NCI-H2029 treated with DMSO at 0.1 percent for 48 hours (cell line): ENCODE results near the gene EDAR.

ENCODE experiments used
- DNase-seq: peaks from one replicate; lab custom pipeline; 2025; lab: John Stamatoyannopoulos, UW

Gene EDAR

DNA sequence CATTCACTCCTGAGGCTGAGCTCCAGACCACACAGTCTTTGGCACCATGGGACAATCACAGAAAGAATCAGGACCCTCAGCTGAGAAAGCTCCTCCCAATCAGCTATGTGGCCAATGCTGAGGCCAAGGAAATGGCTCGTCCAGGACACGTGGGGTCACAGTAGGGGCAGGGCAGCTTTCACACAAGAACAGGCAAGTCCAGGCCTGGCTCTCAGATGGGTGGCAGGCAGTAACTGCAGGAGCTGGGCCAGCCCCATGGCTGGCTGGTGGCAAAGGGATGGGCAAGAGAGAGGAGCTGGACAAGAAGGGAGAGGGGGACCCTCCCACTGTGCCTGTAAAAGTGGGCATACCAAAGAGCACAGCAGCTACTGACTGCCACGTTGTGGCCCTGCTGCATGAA lies 12.2 kb upstream of the EDAR start:
- no peak for DNase-seq

DNA sequence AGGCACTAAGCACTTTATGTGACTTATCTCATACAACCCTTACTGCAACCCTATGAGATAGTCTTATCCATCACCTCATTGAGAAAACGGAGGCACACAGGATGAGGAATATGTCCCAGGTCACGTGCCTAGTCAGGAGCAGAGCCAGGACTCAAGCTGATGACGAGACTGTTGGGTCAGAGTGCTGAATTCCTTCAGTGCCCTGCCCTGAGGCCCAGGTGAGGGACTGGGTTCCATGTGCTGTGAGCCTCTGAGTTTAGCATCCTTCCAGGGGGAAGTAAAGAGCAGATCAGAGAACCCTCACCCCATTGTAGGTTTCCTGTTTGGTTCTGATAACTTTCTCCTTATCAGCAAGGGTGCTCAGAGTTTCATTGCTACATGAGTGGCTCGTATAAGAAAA lies 11.7 kb upstream of the EDAR start:
- DNase-seq = no peak

- no peak for DNase-seq
These were observed 9.9 kb upstream of the EDAR start for GRCh38 chr2:108998911-108999310.

DNA sequence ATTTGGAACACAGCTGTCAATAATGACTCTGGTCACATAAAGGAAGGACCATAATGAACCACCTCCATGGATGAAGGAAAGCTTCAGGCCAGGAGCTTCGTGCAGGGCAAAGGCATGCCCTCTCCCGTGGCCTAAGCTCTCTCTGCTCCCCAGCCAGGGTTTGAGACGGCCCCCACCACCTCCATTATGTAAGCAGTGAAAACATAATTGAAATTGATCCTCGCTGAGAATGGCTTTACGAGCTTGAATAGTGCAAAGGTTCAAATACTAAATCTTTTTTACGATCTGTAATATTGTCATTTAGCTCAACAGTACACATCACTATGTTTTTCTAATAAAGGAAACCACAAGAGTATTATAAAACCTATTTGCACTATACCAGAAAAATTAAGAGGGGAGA lies 5.2 kb upstream of the EDAR start:
- no peak for DNase-seq

DNA sequence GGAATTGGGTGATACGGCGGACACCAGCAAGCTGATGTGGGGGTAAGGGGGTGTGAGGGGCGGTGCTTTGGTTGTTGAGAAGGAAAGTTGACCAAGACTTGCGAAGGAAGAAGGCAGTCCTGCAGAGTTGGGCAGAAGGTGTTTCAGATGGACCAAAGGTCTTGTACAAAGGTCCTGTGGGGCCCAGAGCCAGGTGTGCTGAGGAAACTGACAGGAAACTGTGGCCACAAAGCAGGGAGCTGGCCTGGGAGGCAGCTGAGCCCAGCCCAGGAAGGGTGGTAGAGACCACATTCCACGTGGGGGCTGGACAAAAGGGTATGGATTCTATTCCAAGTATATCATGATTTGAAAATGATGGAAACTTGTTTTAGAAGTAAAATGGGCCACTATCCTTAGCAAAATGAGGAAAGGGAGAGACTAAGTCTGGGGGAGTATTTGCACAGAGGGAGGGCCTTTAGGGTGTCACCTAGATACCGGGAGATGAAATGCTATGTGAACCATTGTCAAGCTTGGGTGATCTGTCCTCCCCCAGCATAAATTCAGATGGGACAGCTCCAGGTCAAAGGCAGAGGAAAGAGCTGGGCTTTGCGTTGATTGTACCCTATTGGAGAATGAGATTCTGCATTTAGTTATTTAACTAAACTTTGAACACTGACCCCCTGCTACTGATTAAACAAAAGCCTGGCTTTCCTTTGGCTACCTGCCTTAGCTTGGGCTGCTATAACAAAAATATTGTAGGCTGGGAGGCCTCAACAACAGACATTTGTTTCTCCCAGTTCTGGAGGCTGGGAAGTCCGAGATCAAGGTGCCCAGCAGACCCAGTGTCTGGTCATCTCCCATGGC lies 4.3 kb upstream of the EDAR start:
- no peak for DNase-seq

GRCh38 chr2:108988076-108988795 lies 784 bp downstream of the EDAR start:
- no peak for DNase-seq

- DNase-seq = no peak
These were observed 2.0 kb downstream of the EDAR start for GRCh38 chr2:108986916-108987510.

GRCh38 chr2:108983610-108984009 lies 5.4 kb downstream of the EDAR start:
- DNase-seq = no peak

DNA sequence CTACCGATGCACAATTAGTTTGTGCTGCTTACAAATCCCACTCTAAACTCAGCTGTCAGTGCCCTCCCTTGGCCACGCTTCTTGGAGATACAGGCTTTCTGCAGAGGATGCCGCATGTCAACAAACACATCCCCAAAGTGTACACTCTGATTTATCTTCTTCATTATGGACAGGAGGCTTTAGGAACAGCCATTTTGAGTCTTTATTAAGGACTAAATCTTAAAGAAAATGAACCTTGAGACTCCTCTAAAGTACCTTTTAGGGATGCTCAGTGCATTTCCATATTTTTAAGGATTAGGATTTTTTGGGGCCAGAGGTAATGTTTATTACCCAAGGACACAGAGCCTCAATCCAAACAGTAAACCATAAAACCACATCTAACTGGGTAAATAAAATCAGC lies 6.0 kb downstream of the EDAR start:
- DNase-seq = no peak

DNA sequence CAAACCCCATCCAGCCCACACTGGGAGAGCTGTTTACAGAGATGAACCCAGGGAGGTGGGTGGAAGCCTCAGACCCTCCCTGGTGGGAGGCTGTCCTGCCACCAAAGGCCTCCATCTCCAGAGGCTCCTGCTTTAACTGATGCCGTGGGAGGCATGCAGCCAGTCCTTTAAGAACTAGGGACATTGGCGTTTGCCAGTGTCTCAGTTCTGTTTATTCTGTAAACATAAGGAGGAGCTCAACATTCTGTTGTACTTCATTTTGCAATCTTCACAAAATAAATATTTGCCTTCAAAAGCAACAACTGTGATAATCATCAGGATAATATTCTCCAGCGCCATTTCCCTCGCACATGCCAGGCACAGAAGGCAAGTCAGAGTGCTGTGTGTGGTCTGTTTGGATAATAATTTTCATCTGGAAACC lies 6.8 kb downstream of the EDAR start:
- DNase-seq = no peak

DNA sequence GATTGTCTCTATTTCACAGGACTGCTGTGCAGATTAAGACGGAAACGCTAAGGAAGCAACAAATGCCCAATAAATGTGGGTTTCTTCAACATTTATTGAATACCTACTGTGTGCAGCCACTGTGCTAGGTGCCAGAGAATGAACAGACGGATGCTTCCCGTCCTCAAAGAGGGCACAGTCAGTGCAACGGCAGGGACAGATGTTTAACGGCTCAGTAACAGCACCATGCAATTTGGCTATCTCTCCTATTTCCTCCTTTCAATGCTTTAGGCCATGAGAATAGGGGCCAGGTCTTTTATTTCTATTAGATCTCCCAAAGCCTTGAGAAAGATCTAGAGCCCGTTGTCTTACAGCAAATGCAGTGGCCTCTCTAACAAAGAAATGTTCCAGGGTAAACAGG lies 7.2 kb downstream of the EDAR start:
- peak; percentile 3 for DNase-seq

- DNase-seq = no peak
These were observed 8.9 kb downstream of the EDAR start for GRCh38 chr2:108980076-108980475.

GRCh38 chr2:108979461-108979860 lies 9.6 kb downstream of the EDAR start:
- DNase-seq = no peak

DNA sequence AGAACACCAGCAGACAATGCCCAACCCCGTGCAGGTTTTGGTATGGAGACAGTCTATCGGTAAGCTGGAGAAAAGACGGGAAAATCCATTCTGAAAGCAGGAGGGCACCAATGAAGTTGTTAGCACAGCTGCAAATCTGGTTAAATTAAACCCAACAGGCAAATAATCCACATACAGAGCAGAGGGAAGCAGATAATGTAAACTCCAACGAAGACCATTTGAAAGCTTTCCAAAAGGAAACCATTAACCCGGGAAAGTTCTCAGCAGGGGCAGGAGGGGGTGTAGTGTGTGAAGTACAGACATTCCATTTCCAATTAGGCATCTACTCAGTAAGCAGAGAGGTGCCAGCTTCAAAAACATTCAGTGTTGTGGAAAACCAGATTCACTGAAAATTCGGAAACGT lies 10.3 kb downstream of the EDAR start:
- DNase-seq = peak; percentile 19

- DNase-seq = no peak
These were observed 13.2 kb downstream of the EDAR start for GRCh38 chr2:108975613-108976435.

DNA sequence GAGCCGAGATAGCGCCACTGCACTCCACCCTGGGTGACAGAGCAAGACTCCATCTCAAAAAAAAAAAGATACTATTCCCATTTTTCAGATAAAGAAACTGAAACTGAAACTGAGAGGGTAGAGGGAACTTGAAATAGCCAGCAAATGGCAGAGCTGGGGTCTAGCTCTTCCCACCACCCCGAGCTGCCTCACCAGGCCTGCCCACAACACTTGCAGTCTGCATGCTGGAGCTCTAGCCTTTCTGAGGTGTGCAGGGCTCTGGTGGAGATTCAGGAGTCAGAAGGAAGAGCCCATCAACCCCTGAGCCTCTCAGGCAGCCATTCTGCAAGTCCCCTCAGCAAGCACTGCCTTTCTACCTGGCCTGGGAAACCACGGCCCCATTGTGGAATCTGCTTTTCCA lies 14.3 kb downstream of the EDAR start:
- DNase-seq = no peak

- no peak for DNase-seq
These were observed 16.4 kb downstream of the EDAR start for GRCh38 chr2:108972663-108973062.

DNA sequence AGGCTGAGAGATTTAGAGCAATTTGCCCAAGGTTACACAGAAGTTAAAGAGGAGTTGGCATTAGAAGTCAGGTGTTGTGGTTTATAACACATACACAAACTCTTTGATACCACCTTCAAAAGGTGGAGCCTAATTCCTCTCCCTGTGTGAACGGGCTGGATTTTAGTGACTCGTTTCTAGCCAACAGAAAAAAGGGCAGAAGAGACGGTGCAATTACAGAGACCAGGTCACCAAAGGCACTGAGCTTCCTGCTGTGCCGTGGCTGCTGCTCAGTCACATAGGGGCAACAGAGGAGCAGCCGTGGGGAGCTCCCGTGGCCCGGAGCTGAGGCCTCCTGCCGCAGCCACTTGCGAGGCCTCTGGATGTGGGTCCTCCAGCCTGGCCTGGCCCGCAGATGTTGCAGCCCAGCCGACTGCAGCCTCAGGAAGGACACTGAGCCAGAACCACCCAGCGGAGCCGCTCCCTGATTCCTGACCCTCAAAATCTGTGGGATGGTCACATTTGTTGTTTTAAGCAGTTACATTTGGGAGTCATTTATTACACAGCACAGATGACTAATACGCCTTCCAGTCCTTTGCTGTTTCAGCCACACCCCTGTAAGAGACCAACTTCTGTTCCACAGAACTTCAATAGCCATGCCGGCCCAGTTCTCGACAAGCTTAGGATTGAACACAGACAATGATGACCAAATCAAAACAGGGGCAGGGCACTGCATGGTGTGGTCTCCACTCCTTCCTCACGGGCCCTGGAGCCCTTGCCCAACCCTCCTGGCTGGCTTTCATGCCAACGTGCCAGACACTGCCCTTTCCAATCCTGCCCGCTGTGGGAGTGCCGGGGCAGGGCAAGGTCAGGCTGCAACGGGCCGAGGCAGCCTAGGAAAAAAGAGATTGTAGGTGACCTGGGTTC lies 17.1 kb downstream of the EDAR start:
- DNase-seq = no peak

GRCh38 chr2:108970369-108970768 lies 18.7 kb downstream of the EDAR start:
- no peak for DNase-seq

DNA sequence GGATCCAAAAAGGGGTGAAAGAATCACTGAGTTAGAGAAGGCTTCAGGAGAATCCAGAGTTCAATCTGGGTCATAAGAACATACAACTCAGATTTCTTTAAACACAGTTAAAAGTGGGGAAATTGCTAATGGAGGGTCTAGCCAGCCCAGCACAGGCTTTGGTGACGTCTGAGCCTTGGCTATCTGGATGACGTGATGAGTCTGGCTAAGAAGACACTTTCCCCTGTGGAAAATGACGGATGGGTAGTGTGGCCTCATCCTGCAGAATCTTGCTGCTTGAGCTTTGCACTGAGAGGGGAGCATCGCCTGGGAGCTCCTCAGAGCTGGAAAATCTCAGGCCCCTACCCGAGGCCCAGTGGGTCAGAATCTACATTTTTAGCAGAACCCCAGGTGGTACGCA lies 19.2 kb downstream of the EDAR start:
- no peak for DNase-seq

DNA sequence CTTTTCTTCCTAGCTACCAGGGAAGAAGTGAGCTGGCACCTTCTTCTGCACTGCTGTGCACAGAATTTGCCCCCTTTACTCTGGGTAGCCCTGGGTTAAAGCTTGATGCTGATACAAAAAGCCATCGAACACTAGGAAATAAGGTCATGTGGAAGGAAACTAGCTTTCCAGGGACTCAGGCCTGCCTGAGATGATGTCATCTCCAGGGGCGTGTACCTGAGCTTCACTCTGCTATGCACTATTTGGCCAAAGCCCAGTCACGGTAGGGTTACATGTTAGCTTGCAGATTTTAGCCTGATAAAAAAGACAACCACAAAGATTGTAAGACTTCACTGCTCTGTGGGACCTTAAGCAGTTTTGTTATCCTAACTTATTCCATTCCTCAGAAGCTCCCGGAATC lies 20.4 kb downstream of the EDAR start:
- no peak for DNase-seq
